ENCODE data around the gene CLCN7. TPM values are rescaled to one million over a fixed set of nuclear protein-coding genes. Genes with fewer than 3 reads are reported as not detected.

CLCN7 gene
- total RNA-seq, 3 donors from 2014 or later (not counting 1 experiment from before 2014, with no cell fraction given): 117 to 125 (median 118) TPM

GRCh38 chr16:1464196-1464893 is 10.5 kb downstream of the CLCN7 start:
- ATAC-seq (no peak), DNase-seq (no peak)
- no peaks in the 10 kb centered on the region for H3K9me3 ChIP-seq (ENCODE audit: control insufficient read depth, insufficient read depth, low read length)
- H3K4me3 ChIP-seq (ENCODE audit: low read length): no peak overlapping the region
- no peaks in the 10 kb centered on the region for H3K27me3 ChIP-seq (ENCODE audit: control insufficient read depth, insufficient read depth, low read length)
- peaks cover 15% of the 10 kb centered on the region for H3K36me3 ChIP-seq (ENCODE audit: control insufficient read depth, insufficient read depth, low read length)
- H3K27ac Mint-ChIP-seq: no peak overlapping the region
- no peak overlapping the region for H3K4me3 Mint-ChIP-seq
- H3K36me3 Mint-ChIP-seq: no peaks in the 10 kb centered on the region
- H3K4me1 ChIP-seq (ENCODE audit: control insufficient read depth, insufficient read depth, low read length): peaks cover 2% of the 10 kb centered on the region
- peaks cover 0 to 13% of the 10 kb centered on the region in 2 donors for H3K4me1 Mint-ChIP-seq
- no peaks in the 10 kb centered on the region for H3K9me3 Mint-ChIP-seq
- H3K27me3 Mint-ChIP-seq (ENCODE audit: low read depth in 2 of 2): no peaks in the 10 kb centered on the region
- TF ChIP-seq, protein P1, sequence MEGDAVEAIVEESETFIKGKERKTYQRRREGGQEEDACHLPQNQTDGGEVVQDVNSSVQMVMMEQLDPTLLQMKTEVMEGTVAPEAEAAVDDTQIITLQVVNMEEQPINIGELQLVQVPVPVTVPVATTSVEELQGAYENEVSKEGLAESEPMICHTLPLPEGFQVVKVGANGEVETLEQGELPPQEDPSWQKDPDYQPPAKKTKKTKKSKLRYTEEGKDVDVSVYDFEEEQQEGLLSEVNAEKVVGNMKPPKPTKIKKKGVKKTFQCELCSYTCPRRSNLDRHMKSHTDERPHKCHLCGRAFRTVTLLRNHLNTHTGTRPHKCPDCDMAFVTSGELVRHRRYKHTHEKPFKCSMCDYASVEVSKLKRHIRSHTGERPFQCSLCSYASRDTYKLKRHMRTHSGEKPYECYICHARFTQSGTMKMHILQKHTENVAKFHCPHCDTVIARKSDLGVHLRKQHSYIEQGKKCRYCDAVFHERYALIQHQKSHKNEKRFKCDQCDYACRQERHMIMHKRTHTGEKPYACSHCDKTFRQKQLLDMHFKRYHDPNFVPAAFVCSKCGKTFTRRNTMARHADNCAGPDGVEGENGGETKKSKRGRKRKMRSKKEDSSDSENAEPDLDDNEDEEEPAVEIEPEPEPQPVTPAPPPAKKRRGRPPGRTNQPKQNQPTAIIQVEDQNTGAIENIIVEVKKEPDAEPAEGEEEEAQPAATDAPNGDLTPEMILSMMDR (IDR thresholded peaks at IDR 0.05): no peak
- no peak overlapping the region for H3K27ac ChIP-seq (ENCODE audit: low read length)
- intact Hi-C loops (cut with micrococcal nuclease): no loop called here
- WGBS (ENCODE audit: insufficient coverage): 96% methylated on average over 41 of the region's 41 CpGs

GRCh38 chr16:1461146-1461545 is 13.7 kb downstream of the CLCN7 start:
- H3K4me3 Mint-ChIP-seq: no peak overlapping the region
- WGBS (ENCODE audit: insufficient coverage): 92% methylated on average over 24 of the region's 24 CpGs
- H3K36me3 ChIP-seq (ENCODE audit: control insufficient read depth, insufficient read depth, low read length): peaks cover 31% of the 10 kb centered on the region
- intact Hi-C loops (cut with micrococcal nuclease): no loop called here
- H3K36me3 Mint-ChIP-seq: no peaks in the 10 kb centered on the region
- no peaks in the 10 kb centered on the region for H3K9me3 ChIP-seq (ENCODE audit: control insufficient read depth, insufficient read depth, low read length)
- no peaks in the 10 kb centered on the region for H3K4me1 Mint-ChIP-seq
- TF ChIP-seq, protein P1 (IDR thresholded peaks at IDR 0.05): no peak
- DNase-seq: no peak
- no peaks in the 10 kb centered on the region for H3K27me3 ChIP-seq (ENCODE audit: control insufficient read depth, insufficient read depth, low read length)
- H3K9me3 Mint-ChIP-seq: no peaks in the 10 kb centered on the region
- H3K27ac Mint-ChIP-seq: no peak overlapping the region
- no peak for ATAC-seq
- no peaks in the 10 kb centered on the region for H3K27me3 Mint-ChIP-seq (ENCODE audit: low read depth in 2 of 2)
- no peak overlapping the region for H3K27ac ChIP-seq (ENCODE audit: low read length)
- peaks cover 11% of the 10 kb centered on the region for H3K4me1 ChIP-seq (ENCODE audit: control insufficient read depth, insufficient read depth, low read length)
- H3K4me3 ChIP-seq (ENCODE audit: low read length): no peak overlapping the region

GRCh38 chr16:1460602-1461138 is 14.2 kb downstream of the CLCN7 start:
- DNase-seq (no peak), ATAC-seq (no peak)
- peaks cover 11% of the 10 kb centered on the region for H3K4me1 ChIP-seq (ENCODE audit: control insufficient read depth, insufficient read depth, low read length)
- Mint-ChIP-seq H3K27me3 (ENCODE audit: low read depth in 2 of 2) (no peaks in the 10 kb centered on the region), H3K36me3 (no peaks in the 10 kb centered on the region), H3K27ac (no peak overlapping the region), H3K9me3 (no peaks in the 10 kb centered on the region), H3K4me3 (no peak overlapping the region), H3K4me1 (no peaks in the 10 kb centered on the region)
- WGBS (ENCODE audit: insufficient coverage): 95% methylated on average over 30 of the region's 30 CpGs
- intact Hi-C loops (cut with micrococcal nuclease): no loop called here
- H3K27me3 ChIP-seq (ENCODE audit: control insufficient read depth, insufficient read depth, low read length): no peaks in the 10 kb centered on the region
- TF ChIP-seq, protein P1 (IDR thresholded peaks at IDR 0.05): no peak
- no peak overlapping the region for H3K4me3 ChIP-seq (ENCODE audit: low read length)
- no peak overlapping the region for H3K27ac ChIP-seq (ENCODE audit: low read length)
- H3K9me3 ChIP-seq (ENCODE audit: control insufficient read depth, insufficient read depth, low read length): no peaks in the 10 kb centered on the region
- peaks cover 36% of the 10 kb centered on the region for H3K36me3 ChIP-seq (ENCODE audit: control insufficient read depth, insufficient read depth, low read length)
